ENCODE data around the gene CDC14A.
A peak's percentile ranks its signal among the peaks of the same experiment; 100 is the strongest.

Gene CDC14A

DNA sequence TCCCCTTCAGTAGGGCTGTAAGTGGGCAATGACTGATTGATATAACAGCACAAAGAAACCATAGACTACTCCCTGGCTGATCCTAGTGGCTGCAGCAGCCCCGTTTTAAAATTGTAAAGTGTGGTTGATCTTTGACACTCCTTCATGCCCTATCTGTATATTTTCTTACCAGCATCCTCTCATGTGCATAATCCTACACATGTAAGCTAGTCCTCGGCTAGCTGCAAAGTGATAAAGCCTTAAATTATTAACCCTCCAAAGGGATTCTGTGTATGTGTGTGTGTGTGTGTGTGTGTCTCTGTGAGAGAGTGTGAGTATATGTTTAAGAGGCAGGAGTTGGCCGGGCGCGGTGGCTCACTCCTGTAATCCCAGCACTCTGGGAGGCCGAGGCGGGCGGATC is 30.8 kb upstream of the CDC14A start:
- Histone ChIP-seq H3K4me3 (ENCODE audit: low read depth, low read length) (no peak overlapping the region), H2BK120ac (ENCODE audit: insufficient read depth, low read length, poor library complexity) (no peak overlapping the region), H4K8ac (ENCODE audit: low read depth, low read length) (no peak overlapping the region), H2BK5ac (ENCODE audit: low read depth, low read length, poor library complexity) (no peak overlapping the region), H3K79me2 (ENCODE audit: control insufficient read depth, insufficient read depth, low read length, poor library complexity) (no peaks in the 10 kb centered on the region), H2AFZ (ENCODE audit: insufficient read depth, low read length, poor library complexity) (no peak overlapping the region), H3K23ac (ENCODE audit: low read length) (no peak overlapping the region), H3K14ac (ENCODE audit: low read length) (no peak overlapping the region), H3K27me3 (ENCODE audit: insufficient read depth, low read length) (no peaks in the 10 kb centered on the region), H3K4me1 (ENCODE audit: control insufficient read depth in 1 of 2, insufficient read depth in 2 of 2, low read length in 2 of 2) (no peaks in the 10 kb centered on the region), H3K36me3 (ENCODE audit: control insufficient read depth in 1 of 2, insufficient read depth in 2 of 2, low read length in 2 of 2) (no peaks in the 10 kb centered on the region), H2BK12ac (ENCODE audit: low read length) (no peak overlapping the region), H3K18ac (ENCODE audit: low read length) (no peak overlapping the region), H2AK5ac (ENCODE audit: low read length) (no peak overlapping the region), H3K79me1 (ENCODE audit: low read length) (no peaks in the 10 kb centered on the region), H4K91ac (ENCODE audit: low read depth, low read length) (no peak overlapping the region), H3K4ac (ENCODE audit: low read depth, low read length) (no peak overlapping the region), H3K27ac (ENCODE audit: low read depth, low read length) (no peak overlapping the region), H3K9ac (ENCODE audit: low read length) (no peak overlapping the region), H3K9me3 (ENCODE audit: insufficient read depth, low read depth, low read length) (peaks cover 4% of the 10 kb centered on the region), H3K4me2 (ENCODE audit: low read length) (no peak overlapping the region), H4K12ac (ENCODE audit: low read depth, low read length) (no peak overlapping the region)
- no CpG with 5 or more reads among the region's 8 CpGs for WGBS (ENCODE audit: extremely low coverage, insufficient coverage, insufficient read length)
- DNase-seq = no peak

DNA sequence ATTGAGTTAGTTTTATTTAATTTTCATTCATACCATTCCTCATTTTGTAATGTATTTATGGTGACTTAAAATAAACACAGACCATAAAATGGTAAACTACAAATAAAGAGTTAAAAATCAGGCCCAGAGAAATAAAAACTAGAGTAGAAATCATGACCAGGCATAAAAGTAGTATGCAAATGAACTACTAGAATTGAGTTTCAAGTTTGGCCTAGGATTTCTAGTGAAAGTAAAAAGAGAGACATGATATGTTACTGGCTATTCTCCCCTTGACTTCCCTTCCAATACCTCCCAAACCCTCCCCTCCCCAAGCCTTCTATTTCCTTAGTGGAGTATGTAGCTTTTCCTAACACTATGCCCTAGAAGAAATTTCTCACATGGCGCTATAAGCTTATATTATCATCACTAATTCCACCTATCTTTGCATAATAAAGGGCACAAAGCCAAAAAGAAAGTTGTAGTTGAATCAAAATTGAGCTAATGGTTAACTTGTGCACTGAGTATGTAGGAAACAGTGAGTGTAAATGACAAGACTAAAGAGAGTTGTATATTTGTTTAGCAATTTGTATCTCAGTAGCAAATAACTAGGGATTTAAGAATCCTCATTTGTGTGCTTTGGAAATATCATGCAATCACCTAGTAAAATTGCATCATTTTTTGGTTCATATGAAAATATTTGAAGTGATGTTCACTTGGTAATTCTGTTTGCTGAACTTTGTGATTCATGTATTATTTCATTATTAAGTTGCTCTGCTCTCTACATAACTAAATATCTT is 29.7 kb upstream of the CDC14A start:
- Histone ChIP-seq H3K27ac (ENCODE audit: low read depth, low read length) (no peak overlapping the region), H3K9ac (ENCODE audit: low read length) (no peak overlapping the region), H3K4me2 (ENCODE audit: low read length) (no peak overlapping the region), H3K79me2 (ENCODE audit: control insufficient read depth, insufficient read depth, low read length, poor library complexity) (no peaks in the 10 kb centered on the region), H3K14ac (ENCODE audit: low read length) (no peak overlapping the region), H3K23ac (ENCODE audit: low read length) (no peak overlapping the region), H2AFZ (ENCODE audit: insufficient read depth, low read length, poor library complexity) (no peak overlapping the region), H3K4me1 (ENCODE audit: control insufficient read depth in 1 of 2, insufficient read depth in 2 of 2, low read length in 2 of 2) (no peaks in the 10 kb centered on the region), H4K8ac (ENCODE audit: low read depth, low read length) (no peak overlapping the region), H3K27me3 (ENCODE audit: insufficient read depth, low read length) (no peaks in the 10 kb centered on the region), H3K4ac (ENCODE audit: low read depth, low read length) (no peak overlapping the region), H3K9me3 (ENCODE audit: insufficient read depth, low read depth, low read length) (peaks cover 4% of the 10 kb centered on the region), H4K91ac (ENCODE audit: low read depth, low read length) (no peak overlapping the region), H2BK12ac (ENCODE audit: low read length) (no peak overlapping the region), H2BK5ac (ENCODE audit: low read depth, low read length, poor library complexity) (no peak overlapping the region), H3K79me1 (ENCODE audit: low read length) (no peaks in the 10 kb centered on the region), H3K4me3 (ENCODE audit: low read depth, low read length) (no peak overlapping the region), H2AK5ac (ENCODE audit: low read length) (no peak overlapping the region), H3K18ac (ENCODE audit: low read length) (no peak overlapping the region), H4K12ac (ENCODE audit: low read depth, low read length) (no peak overlapping the region), H2BK120ac (ENCODE audit: insufficient read depth, low read length, poor library complexity) (no peak overlapping the region), H3K36me3 (ENCODE audit: control insufficient read depth in 1 of 2, insufficient read depth in 2 of 2, low read length in 2 of 2) (no peaks in the 10 kb centered on the region)
- peak in 1 of 2 donors; percentile 4 for DNase-seq
- WGBS (ENCODE audit: extremely low coverage, insufficient coverage, insufficient read length) = no CpG with 5 or more reads among the region's 1 CpG

DNA sequence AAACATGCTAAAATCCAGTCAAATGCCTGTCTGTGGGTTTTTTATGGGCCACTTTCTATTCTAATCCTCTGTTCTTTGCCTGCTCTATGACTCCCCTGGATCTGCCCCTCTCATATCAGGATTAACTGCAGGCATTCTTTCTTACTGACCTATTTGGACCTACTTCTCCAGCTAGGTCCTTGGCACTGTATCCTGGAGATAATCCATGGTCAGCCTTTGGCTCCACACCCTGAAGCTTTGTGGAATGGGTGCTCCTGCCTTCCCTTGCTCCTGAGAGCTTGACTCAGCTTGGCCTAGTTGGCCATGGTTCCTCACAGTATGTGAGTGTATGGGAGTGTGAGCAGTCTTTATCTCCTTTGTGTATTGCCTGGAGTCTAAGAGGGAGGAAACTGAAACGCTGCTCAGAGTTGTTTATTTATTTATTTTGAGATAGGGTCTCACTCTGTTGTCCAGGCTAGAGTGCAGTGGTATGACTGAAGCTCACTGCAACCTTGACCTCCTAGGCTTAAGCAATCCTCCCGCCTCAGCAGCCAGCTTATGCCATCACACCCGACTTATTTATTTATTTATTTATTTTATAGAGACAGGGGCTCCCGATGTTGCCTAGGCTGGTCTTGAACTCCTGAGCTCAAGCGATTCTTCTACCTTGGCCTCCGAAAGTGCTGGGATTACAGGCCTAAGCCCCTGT is 28.7 kb upstream of the CDC14A start:
- Histone ChIP-seq H3K79me2 (ENCODE audit: control insufficient read depth, insufficient read depth, low read length, poor library complexity) (no peaks in the 10 kb centered on the region), H3K9me3 (ENCODE audit: insufficient read depth, low read depth, low read length) (peaks cover 4% of the 10 kb centered on the region), H3K4me3 (ENCODE audit: low read depth, low read length) (no peak overlapping the region), H3K36me3 (ENCODE audit: control insufficient read depth in 1 of 2, insufficient read depth in 2 of 2, low read length in 2 of 2) (no peaks in the 10 kb centered on the region), H3K27ac (ENCODE audit: low read depth, low read length) (no peak overlapping the region), H3K9ac (ENCODE audit: low read length) (no peak overlapping the region), H3K4me1 (ENCODE audit: control insufficient read depth in 1 of 2, insufficient read depth in 2 of 2, low read length in 2 of 2) (no peaks in the 10 kb centered on the region), H2AFZ (ENCODE audit: insufficient read depth, low read length, poor library complexity) (no peak overlapping the region), H3K79me1 (ENCODE audit: low read length) (no peaks in the 10 kb centered on the region), H3K4ac (ENCODE audit: low read depth, low read length) (no peak overlapping the region), H2BK5ac (ENCODE audit: low read depth, low read length, poor library complexity) (no peak overlapping the region), H2BK120ac (ENCODE audit: insufficient read depth, low read length, poor library complexity) (no peak overlapping the region), H3K14ac (ENCODE audit: low read length) (no peak overlapping the region), H3K18ac (ENCODE audit: low read length) (no peak overlapping the region), H2BK12ac (ENCODE audit: low read length) (no peak overlapping the region), H4K8ac (ENCODE audit: low read depth, low read length) (no peak overlapping the region), H3K27me3 (ENCODE audit: insufficient read depth, low read length) (no peaks in the 10 kb centered on the region), H4K12ac (ENCODE audit: low read depth, low read length) (no peak overlapping the region), H2AK5ac (ENCODE audit: low read length) (no peak overlapping the region), H3K4me2 (ENCODE audit: low read length) (no peak overlapping the region), H3K23ac (ENCODE audit: low read length) (no peak overlapping the region), H4K91ac (ENCODE audit: low read depth, low read length) (no peak overlapping the region)
- WGBS (ENCODE audit: extremely low coverage, insufficient coverage, insufficient read length) = no CpG with 5 or more reads among the region's 6 CpGs
- no peak for DNase-seq

DNA sequence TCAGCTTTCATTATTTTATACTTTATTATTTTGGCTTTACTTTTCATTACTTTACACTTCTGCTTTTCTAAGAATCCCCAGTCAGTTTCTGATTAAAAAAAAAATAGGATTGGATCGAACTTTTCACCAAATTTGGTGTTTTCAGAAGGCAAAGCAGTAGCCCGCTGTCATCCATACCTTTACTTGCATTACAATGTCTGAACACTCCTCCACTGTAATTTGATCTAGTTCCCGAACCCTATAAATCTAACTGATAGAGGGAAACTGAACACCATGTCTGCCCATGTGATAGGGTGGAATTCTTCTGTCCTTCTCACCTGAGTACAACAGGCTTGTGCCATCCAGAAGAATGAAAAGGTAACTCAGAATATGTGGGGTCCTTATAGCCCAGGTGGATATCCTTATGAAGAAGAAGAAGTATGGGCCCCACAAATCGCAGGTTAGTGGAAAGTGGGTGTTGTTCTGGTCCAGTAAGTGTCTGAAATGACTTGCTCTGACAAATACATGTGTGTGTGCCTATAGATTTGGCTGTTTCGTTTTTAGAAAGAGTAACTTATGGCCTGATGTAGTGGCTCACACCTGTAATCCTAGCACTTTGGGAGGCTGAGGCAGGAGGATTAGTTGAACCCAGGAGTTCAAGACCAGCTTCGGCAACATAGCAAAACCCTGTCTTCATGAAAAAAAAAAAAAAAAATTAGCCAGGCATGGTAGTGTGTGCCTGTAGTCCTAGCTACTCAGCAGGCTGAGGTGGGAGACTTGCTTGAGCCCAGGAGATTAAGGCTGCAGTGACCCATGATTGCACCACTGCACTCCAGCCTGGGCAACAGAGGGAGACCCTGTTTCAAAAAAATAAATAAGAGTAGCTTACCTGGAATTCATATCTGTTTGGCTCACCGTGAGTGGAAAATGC is 26.6 kb upstream of the CDC14A start:
- no peak overlapping the region for H3K4me3 ChIP-seq (ENCODE audit: low read depth, low read length)
- no peak overlapping the region for H3K4me2 ChIP-seq (ENCODE audit: low read length)
- H3K4ac ChIP-seq (ENCODE audit: low read depth, low read length) = no peak overlapping the region
- H2AFZ ChIP-seq (ENCODE audit: insufficient read depth, low read length, poor library complexity) = no peak overlapping the region
- H3K79me1 ChIP-seq (ENCODE audit: low read length) = no peaks in the 10 kb centered on the region
- H3K23ac ChIP-seq (ENCODE audit: low read length) = no peak overlapping the region
- H3K9me3 ChIP-seq (ENCODE audit: insufficient read depth, low read depth, low read length) = no peaks in the 10 kb centered on the region
- no peak overlapping the region for H2BK12ac ChIP-seq (ENCODE audit: low read length)
- no peaks in the 10 kb centered on the region for H3K4me1 ChIP-seq (ENCODE audit: control insufficient read depth in 1 of 2, insufficient read depth in 2 of 2, low read length in 2 of 2)
- no peaks in the 10 kb centered on the region for H3K36me3 ChIP-seq (ENCODE audit: control insufficient read depth in 1 of 2, insufficient read depth in 2 of 2, low read length in 2 of 2)
- no peak overlapping the region for H2AK5ac ChIP-seq (ENCODE audit: low read length)
- H2BK5ac ChIP-seq (ENCODE audit: low read depth, low read length, poor library complexity) = no peak overlapping the region
- no CpG with 5 or more reads among the region's 7 CpGs for WGBS (ENCODE audit: extremely low coverage, insufficient coverage, insufficient read length)
- no peak overlapping the region for H4K12ac ChIP-seq (ENCODE audit: low read depth, low read length)
- no peaks in the 10 kb centered on the region for H3K79me2 ChIP-seq (ENCODE audit: control insufficient read depth, insufficient read depth, low read length, poor library complexity)
- no peak overlapping the region for H3K18ac ChIP-seq (ENCODE audit: low read length)
- no peak overlapping the region for H2BK120ac ChIP-seq (ENCODE audit: insufficient read depth, low read length, poor library complexity)
- no peak overlapping the region for H4K91ac ChIP-seq (ENCODE audit: low read depth, low read length)
- H4K8ac ChIP-seq (ENCODE audit: low read depth, low read length) = no peak overlapping the region
- no peak overlapping the region for H3K9ac ChIP-seq (ENCODE audit: low read length)
- no peak overlapping the region for H3K27ac ChIP-seq (ENCODE audit: low read depth, low read length)
- no peak overlapping the region for H3K14ac ChIP-seq (ENCODE audit: low read length)
- H3K27me3 ChIP-seq (ENCODE audit: insufficient read depth, low read length) = no peaks in the 10 kb centered on the region
- DNase-seq = no peak
